GM13976 (cell line): ENCODE results near the gene FBXW10.
"Not testable (repeated sequence)": the region's sequence is repeated elsewhere in the genome, so short reads cannot be mapped to it uniquely, and the experiment has no call there.

Experiments
- DNase-seq: peaks from one replicate; pipeline ENCODE4 v3.0.0; 2012; ENCODE audit warnings: low spot score
- CTCF ChIP-seq: IDR thresholded peaks from 2 replicates; pipeline ENCODE4 v1.5.1; 2012; ENCODE audit warnings: borderline replicate concordance, mild to moderate bottlenecking; ENCODE audit not compliant: insufficient read depth; ENCODE audit errors: extremely low read depth, missing control alignments, control extremely low read depth
- in situ Hi-C: fragments of 300-500 bp; cut with MboI; formaldehyde crosslinking; loops from one replicate; pipeline ENCODE4 v1.12.0; 2022; ENCODE audit warnings: low sequenced_read_pairs, mixed read lengths, inconsistent platforms; ENCODE audit not compliant: unreplicated experiment

The FBXW10 gene

GRCh38 chr17:18743699-18744421 is at the start of gene FBXW10:
FBXW10 (plus strand) TSS chr17:18744054; CDS start chr17:18744245, 191 bp downstream.
- DNase-seq, in situ Hi-C loops: not testable (repeated sequence)

GRCh38 chr17:18695143-18695542 is 48.7 kb upstream of the FBXW10 start:
- in situ Hi-C loops, DNase-seq: not testable (repeated sequence)

- in situ Hi-C loops, DNase-seq: not testable (repeated sequence)
These were observed 45.3 kb upstream of the FBXW10 start for GRCh38 chr17:18698473-18699103.

- DNase-seq, in situ Hi-C loops: not testable (repeated sequence)
These were observed 37.9 kb upstream of the FBXW10 start for GRCh38 chr17:18705955-18706354.

GRCh38 chr17:18708215-18708614 is 35.6 kb upstream of the FBXW10 start:
- DNase-seq, in situ Hi-C loops: not testable (repeated sequence)

- in situ Hi-C loops, DNase-seq: not testable (repeated sequence)
- TF ChIP-seq CTCF: peak; percentile 44
These were observed 31.4 kb upstream of the FBXW10 start for GRCh38 chr17:18712354-18712999.

GRCh38 chr17:18718643-18719427 is 25.0 kb upstream of the FBXW10 start:
- in situ Hi-C loops, DNase-seq: not testable (repeated sequence)

- DNase-seq, in situ Hi-C loops: not testable (repeated sequence)
These were observed 24.3 kb upstream of the FBXW10 start for GRCh38 chr17:18719428-18720110.

GRCh38 chr17:18721775-18722547 is 21.9 kb upstream of the FBXW10 start:
- DNase-seq, in situ Hi-C loops: not testable (repeated sequence)

GRCh38 chr17:18722612-18723011 is 21.2 kb upstream of the FBXW10 start:
- in situ Hi-C loops, DNase-seq: not testable (repeated sequence)

GRCh38 chr17:18723509-18723908 is 20.3 kb upstream of the FBXW10 start:
- in situ Hi-C loops, DNase-seq: not testable (repeated sequence)

- in situ Hi-C loops, DNase-seq: not testable (repeated sequence)
These were observed 11.4 kb upstream of the FBXW10 start for GRCh38 chr17:18732438-18732837.

- in situ Hi-C loops, DNase-seq: not testable (repeated sequence)
These were observed 10.5 kb upstream of the FBXW10 start for GRCh38 chr17:18733350-18733749.

- DNase-seq, in situ Hi-C loops: not testable (repeated sequence)
These were observed 4.0 kb upstream of the FBXW10 start for GRCh38 chr17:18739616-18740391.

- in situ Hi-C loops, DNase-seq: not testable (repeated sequence)
These were observed 2.6 kb upstream of the FBXW10 start for GRCh38 chr17:18741228-18741627.
